Naive thymus-derived CD4-positive, alpha-beta T cell (primary cell): ENCODE results near the gene ZBTB48. TPM values are rescaled to one million over a fixed set of nuclear protein-coding genes. Genes with fewer than 3 reads are reported as not detected.
"Not testable (repeated sequence)": the region's sequence is repeated elsewhere in the genome, so short reads cannot be mapped to it uniquely, and the experiment has no call there.

Source experiments
- ATAC-seq: fragments of 150-1000 bp; cut with Tn5 transposase; 2 replicates; pipeline ENCODE4 v1.10.0; 2021; ENCODE audit warnings: mild to moderate bottlenecking, moderate library complexity
- CTCF ChIA-PET: fragments of 350-600 bp; sonication (Branson Sonifier 250); formaldehyde crosslinking; loops from one replicate; lab custom pipeline; 2021; ENCODE audit warnings: antibody characterized with exemption; lab: Charles Lee
- POLR2A ChIA-PET: fragments of 350-600 bp; sonication (Branson Sonifier 250); formaldehyde crosslinking; loops from one replicate; lab custom pipeline; 2021; ENCODE audit warnings: antibody characterized with exemption, inconsistent platforms; lab: Charles Lee
- DNase-seq, 9 donors: peaks; one replicate each; pipeline versions ENCODE4 v3.0.0 to v3.0.0-alpha.2; 2020 to 2022; ENCODE audit warnings: mixed read lengths in 1 of 9
- H3K27ac ChIP-seq: one replicate; pipeline ENCODE4 v1.7.0; 2013; ENCODE audit warnings: mild to moderate bottlenecking, low read depth, low read length, moderate library complexity
- H3K27me3 ChIP-seq, 2 donors: one replicate each; pipeline ENCODE4 v1.7.0; 2013; ENCODE audit warnings: low read length in 2 of 2, mild to moderate bottlenecking in 2 of 2, moderate library complexity in 2 of 2; ENCODE audit not compliant: control insufficient read depth in 2 of 2, insufficient read depth in 2 of 2
- H3K36me3 ChIP-seq, 3 experiments: 1 replicate in 2 of 3; 2 replicates in 1 of 3; pipeline ENCODE4 v1.7.0; 2013; ENCODE audit warnings: low read length in 3 of 3, mild to moderate bottlenecking in 3 of 3, moderate library complexity in 1 of 3; ENCODE audit not compliant: insufficient read depth in 3 of 3, control insufficient read depth in 2 of 3
- H3K4me1 ChIP-seq, 2 donors: one replicate each; pipeline ENCODE4 v1.7.0; 2013; ENCODE audit warnings: low read length in 2 of 2, mild to moderate bottlenecking in 2 of 2, moderate library complexity in 1 of 2; ENCODE audit not compliant: control insufficient read depth in 2 of 2, insufficient read depth in 2 of 2
- H3K4me3 ChIP-seq: 2 replicates; pipeline ENCODE4 v1.7.0; 2013; ENCODE audit warnings: mild to moderate bottlenecking, low read length
- H3K9me3 ChIP-seq, 3 experiments: 1 replicate in 2 of 3; 2 replicates in 1 of 3; pipeline ENCODE4 v1.7.0; 2013; ENCODE audit warnings: low read length in 3 of 3; ENCODE audit not compliant: control insufficient read depth in 2 of 3
- H3K27ac Mint-ChIP-seq, 9 donors: one replicate each; pipeline ENCODE4 v1.8.0; 2020 to 2022; ENCODE audit warnings: mixed read lengths in 9 of 9, mild to moderate bottlenecking in 8 of 9, moderate library complexity in 5 of 9, inconsistent platforms in 2 of 9
- H3K27me3 Mint-ChIP-seq, 5 donors: one replicate each; pipeline ENCODE4 v1.8.0; 2021 to 2022; ENCODE audit warnings: mixed read lengths in 5 of 5, mild to moderate bottlenecking in 1 of 5
- H3K36me3 Mint-ChIP-seq, 5 donors: one replicate each; pipeline ENCODE4 v1.8.0; 2020 to 2022; ENCODE audit warnings: mixed read lengths in 5 of 5, mild to moderate bottlenecking in 3 of 5, inconsistent platforms in 1 of 5
- H3K4me1 Mint-ChIP-seq, 7 donors: one replicate each; pipeline ENCODE4 v1.8.0; 2020 to 2022; ENCODE audit warnings: mixed read lengths in 7 of 7, mild to moderate bottlenecking in 3 of 7, inconsistent platforms in 1 of 7
- H3K4me3 Mint-ChIP-seq, 10 donors: one replicate each; pipeline ENCODE4 v1.8.0; 2020 to 2022; ENCODE audit warnings: mild to moderate bottlenecking in 10 of 10, mixed read lengths in 10 of 10, moderate library complexity in 6 of 10, inconsistent platforms in 2 of 10
- H3K9me3 Mint-ChIP-seq, 11 donors: one replicate each; pipeline ENCODE4 v1.8.0; 2020 to 2022; ENCODE audit warnings: mixed read lengths in 11 of 11, mild to moderate bottlenecking in 4 of 11, inconsistent platforms in 1 of 11, moderate library complexity in 1 of 11
- intact Hi-C, 2 donors: fragments of 100-400 bp; cut with micrococcal nuclease; formaldehyde crosslinking; loops; one replicate each; pipeline ENCODE4 v1.15.1; 2023
- polyA plus RNA-seq, 2 donors: library from polyadenylated mRNA; unstranded; fragments of 300-500 nt; fragmentation: Illumina TruSeq; gene quantifications; one replicate each; pipeline ENCODE4 v1.2.3, GENCODE V29; 2021
- total RNA-seq, 6 experiments: library from RNA in 5 of 6; stranded (reverse) in 5 of 6; gene quantifications; 1 replicate in 5 of 6; 2 replicates in 1 of 6; pipeline ENCODE4 v1.2.3 and lab custom pipeline; 2021 to 2026

The ZBTB48 gene
- total and polyA plus RNA-seq, 7 experiments from 2014 or later = 18.5 to 70.4 (median 40.8) TPM

- peak overlapping the region; percentile 98 for H3K4me3 ChIP-seq
- H3K9me3 ChIP-seq, H3K27me3 ChIP-seq, H3K27me3 Mint-ChIP-seq, DNase-seq, ATAC-seq, H3K9me3 Mint-ChIP-seq: not testable (repeated sequence)
- H3K36me3 Mint-ChIP-seq = peaks cover 0 to 21% (median 4%) of the 10 kb centered on the region in 5 donors
- peaks cover 13 to 66% (median 49%) of the 10 kb centered on the region in 7 donors for H3K4me1 Mint-ChIP-seq
- peak overlapping the region; percentile 94 for H3K27ac ChIP-seq
- CTCF ChIA-PET = interaction anchor here (1.0 to 3.6 kb wide), 8 partner anchors 12 to 112 kb away, joined by 3 to 17 read pairs (median 6); partner anchors contain the start of genes NOL9, PLEKHG5, TAS1R1 and THAP3
- POLR2A ChIA-PET = interaction anchor here (0.7 to 15.1 kb wide), 16 partner anchors 8 to 140 kb away, joined by 3 to 246 read pairs (median 10); partner anchors contain the start of genes NOL9, PHF13, TAS1R1 and THAP3
- peaks cover 37 to 46% of the 10 kb centered on the region in 2 donors for H3K4me1 ChIP-seq
- peaks cover 0 to 44% (median 16%) of the 10 kb centered on the region in 3 experiments for H3K36me3 ChIP-seq
- H3K4me3 Mint-ChIP-seq = peak overlapping the region; percentile 89 to 99 (median 96)
- intact Hi-C loops = loop anchor here (2.0 to 5.0 kb wide), 8 partner anchors 55 to 608 kb away; partner anchors contain the start of genes NPHP4 (in 2 of the 2), ACOT7 (in 1 of the 2), CAMTA1 (in 1 of the 2) and ICMT (in 1 of the 2)
- peak overlapping the region; percentile 65 to 97 (median 93) for H3K27ac Mint-ChIP-seq
These were observed 20.2 kb downstream of the ZBTB48 start for GRCh38 chr1:6599991-6600390.

DNA sequence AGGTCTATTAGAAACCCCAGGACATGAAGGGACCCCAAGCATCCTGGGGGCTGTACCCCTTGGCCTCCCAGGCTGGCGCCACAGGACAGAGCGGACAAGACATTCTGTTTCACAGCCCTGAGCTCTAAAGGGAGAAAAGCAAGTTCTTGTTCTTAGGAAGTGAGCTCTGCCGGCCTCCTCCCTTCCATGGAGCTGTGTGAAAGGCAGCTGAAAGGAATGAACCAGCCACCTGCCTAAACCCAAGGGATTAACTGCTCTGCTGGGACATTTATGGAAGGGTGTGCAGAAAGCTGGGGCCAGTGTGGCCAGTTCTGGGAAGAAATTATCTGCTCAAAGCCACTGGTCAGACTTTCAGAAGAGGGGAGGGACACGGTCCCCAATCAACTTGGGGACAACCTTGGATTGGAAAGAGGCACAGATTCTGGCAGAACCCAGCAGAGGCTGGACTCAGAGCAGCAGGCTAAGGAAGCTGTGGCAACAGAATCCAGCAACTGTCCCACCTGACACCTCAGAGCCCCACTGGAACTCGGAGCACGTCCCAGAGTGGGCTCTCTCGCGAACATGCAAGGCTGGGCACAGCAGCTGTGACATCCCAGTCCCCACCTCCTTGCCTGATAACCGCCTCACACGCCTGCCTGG lies 20.7 kb downstream of the ZBTB48 start:
- Mint-ChIP-seq H3K27ac (peak overlapping the region; percentile 88 to 97 (median 93)), H3K27me3 (no peaks in the 10 kb centered on the region), H3K9me3 (peaks cover 0 to 2% (median 0%) of the 10 kb centered on the region in 11 donors), H3K4me3 (peak overlapping the region; percentile 89 to 99 (median 96)), H3K36me3 (peaks cover 0 to 16% (median 0%) of the 10 kb centered on the region in 5 donors), H3K4me1 (peaks cover 13 to 61% (median 49%) of the 10 kb centered on the region in 7 donors)
- Histone ChIP-seq H3K36me3 (peaks cover 0 to 38% (median 16%) of the 10 kb centered on the region in 3 experiments), H3K27ac (peak overlapping the region; percentile 94), H3K4me3 (peak overlapping the region; percentile 98), H3K27me3 (no peaks in the 10 kb centered on the region), H3K9me3 (no peaks in the 10 kb centered on the region), H3K4me1 (peaks cover 37 to 46% of the 10 kb centered on the region in 2 donors)
- POLR2A ChIA-PET = interaction anchor here (0.6 to 15.1 kb wide), 16 partner anchors 9 to 141 kb away, joined by 3 to 246 read pairs (median 10); partner anchors contain the start of genes NOL9, PHF13, PLEKHG5 and TAS1R1
- intact Hi-C loops = loop anchor here (1.0 to 5.0 kb wide), 9 partner anchors 20 to 608 kb away; partner anchors contain the start of genes NPHP4 (in 2 of the 2), ACOT7 (in 1 of the 2), CAMTA1 (in 1 of the 2) and ICMT (in 1 of the 2)
- DNase-seq = no peak
- no peak for ATAC-seq
- CTCF ChIA-PET = interaction anchor here (1.0 to 3.6 kb wide), 7 partner anchors 12 to 112 kb away, joined by 3 to 17 read pairs (median 7); partner anchors contain the start of genes NOL9, PLEKHG5, TAS1R1 and THAP3

- H3K27me3 ChIP-seq = no peaks in the 10 kb centered on the region
- H3K27me3 Mint-ChIP-seq = no peaks in the 10 kb centered on the region
- CTCF ChIA-PET = interaction anchor here (0.7 to 3.6 kb wide), 6 partner anchors 11 to 111 kb away, joined by 3 to 17 read pairs (median 4); partner anchors contain the start of genes NOL9, PLEKHG5, TAS1R1 and THAP3
- H3K9me3 Mint-ChIP-seq = peaks cover 0 to 2% (median 0%) of the 10 kb centered on the region in 11 donors
- H3K36me3 Mint-ChIP-seq = peaks cover 0 to 10% (median 0%) of the 10 kb centered on the region in 5 donors
- H3K4me1 Mint-ChIP-seq = peaks cover 13 to 53% (median 42%) of the 10 kb centered on the region in 7 donors
- H3K27ac Mint-ChIP-seq = peak overlapping the region; percentile 88 to 97 (median 93)
- ATAC-seq (peak; percentile 58), DNase-seq (peak in 7 of 9 donors; percentile 37 to 78 (median 57))
- H3K4me3 ChIP-seq = peak overlapping the region; percentile 98
- no peaks in the 10 kb centered on the region for H3K9me3 ChIP-seq
- intact Hi-C loops = loop anchor here (1.0 to 5.0 kb wide), 9 partner anchors 21 to 609 kb away; partner anchors contain the start of genes NPHP4 (in 2 of the 2), ACOT7 (in 1 of the 2), CAMTA1 (in 1 of the 2) and ICMT (in 1 of the 2)
- H3K4me1 ChIP-seq = peaks cover 37 to 43% of the 10 kb centered on the region in 2 donors
- POLR2A ChIA-PET = interaction anchor here (0.6 to 15.1 kb wide), 25 partner anchors 7 to 402 kb away, joined by 3 to 246 read pairs (median 4); partner anchors contain the start of genes NOL9, PHF13, PLEKHG5 and TAS1R1
- peak overlapping the region; percentile 89 to 99 (median 96) for H3K4me3 Mint-ChIP-seq
- H3K36me3 ChIP-seq = peaks cover 0 to 31% (median 16%) of the 10 kb centered on the region in 3 experiments
- peak overlapping the region; percentile 94 for H3K27ac ChIP-seq
These were observed 21.5 kb downstream of the ZBTB48 start for GRCh38 chr1:6601049-6601922.

DNA sequence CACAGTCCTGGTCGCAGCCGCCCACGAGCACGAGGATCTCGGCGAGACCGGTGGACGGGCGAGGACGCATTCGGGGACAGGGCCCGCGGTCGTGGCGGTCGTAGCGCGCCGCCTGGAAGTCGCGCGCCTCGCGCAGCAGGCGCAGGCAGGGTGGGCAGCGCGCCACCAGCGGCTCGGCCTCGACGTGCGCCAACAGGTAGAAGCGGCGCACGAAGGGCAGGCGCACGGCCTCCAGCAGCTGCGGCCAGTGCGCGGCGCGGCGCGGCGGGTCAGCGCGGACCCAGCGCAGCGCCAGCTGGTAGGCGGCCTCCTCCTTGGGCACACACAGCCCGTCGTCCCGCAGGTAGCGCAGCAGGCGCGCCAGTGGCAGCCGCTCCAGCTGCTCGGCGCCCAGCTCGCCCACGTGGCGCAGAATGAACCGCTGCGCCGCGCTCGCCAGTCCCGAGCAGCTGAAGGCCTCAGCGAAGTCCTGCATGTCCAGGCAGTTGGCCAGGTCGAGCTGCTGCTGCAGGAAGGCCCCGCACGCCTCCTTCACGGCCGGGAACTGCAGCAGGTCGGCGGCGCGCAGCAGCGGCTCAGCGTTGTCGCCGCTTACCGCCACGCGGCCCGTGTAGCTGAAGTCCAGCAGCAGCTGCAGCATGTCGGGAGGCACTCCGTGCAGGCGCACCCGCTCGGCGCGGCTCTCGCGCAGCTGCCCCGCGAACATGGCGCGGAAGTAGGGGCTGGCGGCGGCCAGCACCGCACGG lies 22.3 kb downstream of the ZBTB48 start:
- H3K4me3 ChIP-seq = peak overlapping the region; percentile 98
- no peaks in the 10 kb centered on the region for H3K9me3 ChIP-seq
- CTCF ChIA-PET = interaction anchor here (0.7 to 3.6 kb wide), 5 partner anchors 10 to 48 kb away, joined by 3 to 17 read pairs (median 4); partner anchors contain the start of genes NOL9 and TAS1R1
- H3K27me3 ChIP-seq = no peaks in the 10 kb centered on the region
- Mint-ChIP-seq H3K36me3 (peaks cover 0 to 10% (median 0%) of the 10 kb centered on the region in 5 donors), H3K4me1 (peaks cover 13 to 45% (median 40%) of the 10 kb centered on the region in 7 donors), H3K4me3 (peak overlapping the region; percentile 89 to 99 (median 96)), H3K9me3 (peaks cover 0 to 2% (median 0%) of the 10 kb centered on the region in 11 donors), H3K27me3 (no peaks in the 10 kb centered on the region), H3K27ac (peak overlapping the region in 6 of 9 donors; percentile 88 to 98 (median 94))
- intact Hi-C loops = loop anchor here (1.0 to 5.0 kb wide), 15 partner anchors 22 to 610 kb away; partner anchors contain the start of genes CAMTA1 (in 2 of the 2), NOL9 (in 2 of the 2), NPHP4 (in 2 of the 2) and ACOT7 (in 1 of the 2)
- peaks cover 35% of the 10 kb centered on the region in 2 donors for H3K4me1 ChIP-seq
- peaks cover 0 to 23% (median 14%) of the 10 kb centered on the region in 3 experiments for H3K36me3 ChIP-seq
- ATAC-seq (peak; percentile 36), DNase-seq (peak in 6 of 9 donors; percentile 33 to 40 (median 38))
- POLR2A ChIA-PET = interaction anchor here (0.7 to 15.1 kb wide), 22 partner anchors 8 to 403 kb away, joined by 3 to 246 read pairs (median 4); partner anchors contain the start of genes NOL9, PHF13, TAS1R1 and THAP3
- peak overlapping the region; percentile 94 for H3K27ac ChIP-seq
